Measurements from ENCODE around the gene RPS10.

DNA sequence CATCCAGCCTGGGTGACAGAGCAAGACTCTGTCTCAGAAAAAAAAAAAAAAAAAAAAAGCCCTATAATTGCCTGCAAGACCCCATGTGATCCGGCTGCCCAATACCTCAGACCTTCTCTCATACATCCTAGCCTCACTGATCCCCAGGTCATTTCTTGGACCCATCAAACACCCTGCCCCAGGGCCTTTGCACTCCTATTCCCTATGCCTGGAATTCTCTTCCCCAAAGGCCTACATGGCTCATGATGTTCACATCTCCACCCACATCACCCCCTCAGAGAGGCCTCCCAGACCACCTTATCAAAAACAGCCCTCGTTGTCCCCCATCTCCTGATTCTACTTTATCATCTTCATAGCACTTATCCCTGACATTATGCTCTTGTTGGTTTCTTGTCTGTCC is 48.9 kb upstream of the RPS10 start:
- TF ChIP-seq, protein P1, sequence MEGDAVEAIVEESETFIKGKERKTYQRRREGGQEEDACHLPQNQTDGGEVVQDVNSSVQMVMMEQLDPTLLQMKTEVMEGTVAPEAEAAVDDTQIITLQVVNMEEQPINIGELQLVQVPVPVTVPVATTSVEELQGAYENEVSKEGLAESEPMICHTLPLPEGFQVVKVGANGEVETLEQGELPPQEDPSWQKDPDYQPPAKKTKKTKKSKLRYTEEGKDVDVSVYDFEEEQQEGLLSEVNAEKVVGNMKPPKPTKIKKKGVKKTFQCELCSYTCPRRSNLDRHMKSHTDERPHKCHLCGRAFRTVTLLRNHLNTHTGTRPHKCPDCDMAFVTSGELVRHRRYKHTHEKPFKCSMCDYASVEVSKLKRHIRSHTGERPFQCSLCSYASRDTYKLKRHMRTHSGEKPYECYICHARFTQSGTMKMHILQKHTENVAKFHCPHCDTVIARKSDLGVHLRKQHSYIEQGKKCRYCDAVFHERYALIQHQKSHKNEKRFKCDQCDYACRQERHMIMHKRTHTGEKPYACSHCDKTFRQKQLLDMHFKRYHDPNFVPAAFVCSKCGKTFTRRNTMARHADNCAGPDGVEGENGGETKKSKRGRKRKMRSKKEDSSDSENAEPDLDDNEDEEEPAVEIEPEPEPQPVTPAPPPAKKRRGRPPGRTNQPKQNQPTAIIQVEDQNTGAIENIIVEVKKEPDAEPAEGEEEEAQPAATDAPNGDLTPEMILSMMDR (conservative IDR thresholded peaks at IDR 0.05; ENCODE audit: low read depth in 2 of 2) = no peak
- TF ChIP-seq EZH2 (IDR thresholded peaks at IDR 0.05; ENCODE audit: low read depth, unreplicated experiment) (no peak), POLR2AphosphoS5 (IDR thresholded peaks at IDR 0.05; ENCODE audit: low read depth) (no peak), EZH2phosphoT487 (IDR thresholded peaks at IDR 0.05; ENCODE audit: unreplicated experiment) (no peak), REST (IDR thresholded peaks at IDR 0.05; ENCODE audit: unreplicated experiment) (no peak), JUNB (IDR thresholded peaks at IDR 0.05; ENCODE audit: unreplicated experiment) (no peak), ZNF331 (CRISPR knock-in tag; IDR thresholded peaks at IDR 0.05; ENCODE audit: low read depth) (no peak), CREB1 (CRISPR knock-in tag; IDR thresholded peaks at IDR 0.05; ENCODE audit: low read depth) (no peak), NANOG (IDR thresholded peaks at IDR 0.05; ENCODE audit: borderline replicate concordance) (no peak), ZNF462 (CRISPR knock-in tag; IDR thresholded peaks at IDR 0.05) (no peak)
- TF ChIP-seq, protein P2, sequence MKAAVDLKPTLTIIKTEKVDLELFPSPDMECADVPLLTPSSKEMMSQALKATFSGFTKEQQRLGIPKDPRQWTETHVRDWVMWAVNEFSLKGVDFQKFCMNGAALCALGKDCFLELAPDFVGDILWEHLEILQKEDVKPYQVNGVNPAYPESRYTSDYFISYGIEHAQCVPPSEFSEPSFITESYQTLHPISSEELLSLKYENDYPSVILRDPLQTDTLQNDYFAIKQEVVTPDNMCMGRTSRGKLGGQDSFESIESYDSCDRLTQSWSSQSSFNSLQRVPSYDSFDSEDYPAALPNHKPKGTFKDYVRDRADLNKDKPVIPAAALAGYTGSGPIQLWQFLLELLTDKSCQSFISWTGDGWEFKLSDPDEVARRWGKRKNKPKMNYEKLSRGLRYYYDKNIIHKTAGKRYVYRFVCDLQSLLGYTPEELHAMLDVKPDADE (IDR thresholded peaks at IDR 0.05) = no peak

All from GM23338 (cell line).